NCI-H2081 treated with DMSO at 0.1 percent for 48 hours (cell line): Measurements from ENCODE around the gene P2RY2.
"Not testable (repeated sequence)": the region's sequence is repeated elsewhere in the genome, so short reads cannot be mapped to it uniquely, and the experiment has no call there.

Experiments used
- DNase-seq: peaks from one replicate; lab custom pipeline; 2025; lab: John Stamatoyannopoulos, UW

Gene P2RY2

GRCh38 chr11:73188301-73188700 lies 29.8 kb upstream of the P2RY2 start:
- DNase-seq = no peak

GRCh38 chr11:73189315-73189714 lies 28.8 kb upstream of the P2RY2 start:
- DNase-seq = no peak

GRCh38 chr11:73189723-73190556 lies 28.1 kb upstream of the P2RY2 start:
- no peak for DNase-seq

GRCh38 chr11:73190557-73190885 lies 27.6 kb upstream of the P2RY2 start:
- DNase-seq = no peak

GRCh38 chr11:73191151-73191550 lies 26.9 kb upstream of the P2RY2 start:
- no peak for DNase-seq

GRCh38 chr11:73192272-73192671 lies 25.8 kb upstream of the P2RY2 start:
- DNase-seq = no peak

GRCh38 chr11:73193251-73194033 lies 24.6 kb upstream of the P2RY2 start:
- no peak for DNase-seq

- DNase-seq = no peak
Observed at GRCh38 chr11:73194034-73194507, 24.0 kb upstream of the P2RY2 start.

GRCh38 chr11:73194593-73194992 lies 23.5 kb upstream of the P2RY2 start:
- no peak for DNase-seq

- no peak for DNase-seq
Observed at GRCh38 chr11:73195191-73196007, 22.7 kb upstream of the P2RY2 start.

- no peak for DNase-seq
Observed at GRCh38 chr11:73196576-73196975, 21.5 kb upstream of the P2RY2 start.

- DNase-seq = no peak
Observed at GRCh38 chr11:73197348-73197747, 20.7 kb upstream of the P2RY2 start.

- DNase-seq = not testable (repeated sequence)
Observed at GRCh38 chr11:73197787-73198186, 20.3 kb upstream of the P2RY2 start.

- no peak for DNase-seq
Observed at GRCh38 chr11:73198677-73199076, 19.4 kb upstream of the P2RY2 start.

GRCh38 chr11:73199446-73199845 lies 18.6 kb upstream of the P2RY2 start:
- DNase-seq = no peak

- no peak for DNase-seq
Observed at GRCh38 chr11:73200256-73200655, 17.8 kb upstream of the P2RY2 start.

- DNase-seq = no peak
Observed at GRCh38 chr11:73201249-73201648, 16.8 kb upstream of the P2RY2 start.

GRCh38 chr11:73201888-73202780 lies 15.9 kb upstream of the P2RY2 start:
- no peak for DNase-seq

- DNase-seq = no peak
Observed at GRCh38 chr11:73203322-73203721, 14.8 kb upstream of the P2RY2 start.

GRCh38 chr11:73203790-73204189 lies 14.3 kb upstream of the P2RY2 start:
- no peak for DNase-seq

- no peak for DNase-seq
Observed at GRCh38 chr11:73204711-73205121, 13.4 kb upstream of the P2RY2 start.
